ENCODE data around the gene XYLT1. TPM values are rescaled to one million over a fixed set of nuclear protein-coding genes. Genes with fewer than 3 reads are reported as not detected.

XYLT1 gene
- polyA plus RNA-seq, 1 donor from 2014 or later = 3.3 TPM

DNA sequence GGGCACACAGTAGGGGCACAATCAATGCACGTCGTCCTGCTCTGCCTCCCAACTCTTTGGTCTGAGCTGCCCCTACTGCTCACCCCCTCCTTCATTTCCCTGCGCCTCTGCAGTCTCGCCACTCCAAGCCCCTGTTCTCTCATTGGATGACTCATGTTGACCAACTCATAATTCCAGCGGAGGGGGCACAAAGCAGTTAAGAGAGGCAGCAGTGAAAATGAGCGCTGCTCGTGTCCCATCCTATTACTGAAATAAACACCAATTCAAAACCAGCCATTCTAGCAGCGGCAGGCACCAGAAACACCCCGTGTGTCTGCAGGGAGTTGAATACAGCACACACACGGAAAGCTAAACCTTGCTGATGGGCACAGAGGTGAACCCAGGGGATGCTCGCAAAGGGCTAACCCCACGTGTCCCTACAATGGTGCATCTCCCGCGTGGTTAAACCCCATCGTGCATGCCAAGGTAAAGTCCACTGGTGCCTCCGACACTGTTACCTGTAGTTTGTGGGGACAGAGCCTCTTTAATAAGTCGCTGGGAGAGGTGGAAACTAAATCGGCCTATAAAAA lies 310.4 kb downstream of the XYLT1 start:
- Histone ChIP-seq H3K4me2 (ENCODE audit: low read length) (peak overlapping the region; percentile 29), H3K9ac (ENCODE audit: low read length) (peak overlapping the region; percentile 62), H3K4me3 (ENCODE audit: low read length) (peak overlapping the region; percentile 59), H3K36me3 (ENCODE audit: insufficient read depth, low read length) (no peaks in the 10 kb centered on the region), H4K20me1 (ENCODE audit: insufficient read depth) (no peaks in the 10 kb centered on the region), H3K27me3 (ENCODE audit: insufficient read depth, low read depth, low read length) (no peaks in the 10 kb centered on the region), H3K9me2 (ENCODE audit: insufficient read depth, low read length) (no peaks in the 10 kb centered on the region), H2AFZ (ENCODE audit: low read depth, low read length) (no peak overlapping the region), H3K79me2 (replicated peaks; ENCODE audit: insufficient read depth, low read length) (no peaks in the 10 kb centered on the region), H3K9me3 (ENCODE audit: low read length) (no peaks in the 10 kb centered on the region), H3F3A (ENCODE audit: insufficient read depth, low read length, poor library complexity, severe bottlenecking) (peaks cover 9% of the 10 kb centered on the region), H3K27ac (ENCODE audit: low read length) (peak overlapping the region; percentile 75)
- TF ChIP-seq MXI1 (conservative IDR thresholded peaks at IDR 0.05; ENCODE audit: poor library complexity, severe bottlenecking) (peak; percentile 46), SMC3 (conservative IDR thresholded peaks at IDR 0.05; ENCODE audit: poor library complexity) (no peak), EP300 (conservative IDR thresholded peaks at IDR 0.05; ENCODE audit: poor library complexity, severe bottlenecking) (no peak), POLR2AphosphoS5 (IDR thresholded peaks at IDR 0.05) (peak; percentile 29)
- TF ChIP-seq, protein P1, sequence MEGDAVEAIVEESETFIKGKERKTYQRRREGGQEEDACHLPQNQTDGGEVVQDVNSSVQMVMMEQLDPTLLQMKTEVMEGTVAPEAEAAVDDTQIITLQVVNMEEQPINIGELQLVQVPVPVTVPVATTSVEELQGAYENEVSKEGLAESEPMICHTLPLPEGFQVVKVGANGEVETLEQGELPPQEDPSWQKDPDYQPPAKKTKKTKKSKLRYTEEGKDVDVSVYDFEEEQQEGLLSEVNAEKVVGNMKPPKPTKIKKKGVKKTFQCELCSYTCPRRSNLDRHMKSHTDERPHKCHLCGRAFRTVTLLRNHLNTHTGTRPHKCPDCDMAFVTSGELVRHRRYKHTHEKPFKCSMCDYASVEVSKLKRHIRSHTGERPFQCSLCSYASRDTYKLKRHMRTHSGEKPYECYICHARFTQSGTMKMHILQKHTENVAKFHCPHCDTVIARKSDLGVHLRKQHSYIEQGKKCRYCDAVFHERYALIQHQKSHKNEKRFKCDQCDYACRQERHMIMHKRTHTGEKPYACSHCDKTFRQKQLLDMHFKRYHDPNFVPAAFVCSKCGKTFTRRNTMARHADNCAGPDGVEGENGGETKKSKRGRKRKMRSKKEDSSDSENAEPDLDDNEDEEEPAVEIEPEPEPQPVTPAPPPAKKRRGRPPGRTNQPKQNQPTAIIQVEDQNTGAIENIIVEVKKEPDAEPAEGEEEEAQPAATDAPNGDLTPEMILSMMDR (IDR thresholded peaks at IDR 0.05; ENCODE audit: poor library complexity, severe bottlenecking) = no peak

DNA sequence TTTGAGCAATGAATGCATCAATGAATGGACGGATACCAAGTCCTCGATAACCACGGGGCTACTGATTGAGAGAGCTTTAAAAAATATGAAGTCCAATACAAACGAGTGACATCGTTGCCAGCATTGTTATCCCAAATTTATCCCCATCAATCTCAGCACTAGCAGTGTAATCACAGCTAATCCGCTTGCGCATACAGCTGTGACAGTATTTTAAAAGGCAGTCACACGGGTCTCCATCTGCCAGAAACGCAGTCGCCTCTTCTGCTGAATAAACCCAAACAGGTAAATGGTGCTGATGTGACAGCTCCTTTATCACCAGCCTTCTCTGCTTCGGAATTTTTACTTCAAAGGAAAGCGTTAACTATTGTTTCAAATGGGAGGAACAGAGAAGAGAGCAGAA lies 311.1 kb downstream of the XYLT1 start:
- Histone ChIP-seq H3K79me2 (replicated peaks; ENCODE audit: insufficient read depth, low read length) (no peaks in the 10 kb centered on the region), H3K4me2 (ENCODE audit: low read length) (peak overlapping the region; percentile 29), H3K9me2 (ENCODE audit: insufficient read depth, low read length) (no peaks in the 10 kb centered on the region), H4K20me1 (ENCODE audit: insufficient read depth) (no peaks in the 10 kb centered on the region), H3K4me3 (ENCODE audit: low read length) (peak overlapping the region; percentile 59), H3F3A (ENCODE audit: insufficient read depth, low read length, poor library complexity, severe bottlenecking) (peaks cover 9% of the 10 kb centered on the region), H3K27ac (ENCODE audit: low read length) (peak overlapping the region; percentile 75), H3K27me3 (ENCODE audit: insufficient read depth, low read depth, low read length) (no peaks in the 10 kb centered on the region), H2AFZ (ENCODE audit: low read depth, low read length) (no peak overlapping the region), H3K9me3 (ENCODE audit: low read length) (no peaks in the 10 kb centered on the region), H3K9ac (ENCODE audit: low read length) (peak overlapping the region; percentile 62), H3K36me3 (ENCODE audit: insufficient read depth, low read length) (no peaks in the 10 kb centered on the region)
- TF ChIP-seq POLR2AphosphoS5 (IDR thresholded peaks at IDR 0.05) (peak; percentile 76), EZH2 (IDR thresholded peaks at IDR 0.05; ENCODE audit: borderline replicate concordance, insufficient read depth, low read length, poor library complexity, severe bottlenecking) (no peak), EP300 (conservative IDR thresholded peaks at IDR 0.05; ENCODE audit: poor library complexity, severe bottlenecking) (peak; percentile 53)

DNA sequence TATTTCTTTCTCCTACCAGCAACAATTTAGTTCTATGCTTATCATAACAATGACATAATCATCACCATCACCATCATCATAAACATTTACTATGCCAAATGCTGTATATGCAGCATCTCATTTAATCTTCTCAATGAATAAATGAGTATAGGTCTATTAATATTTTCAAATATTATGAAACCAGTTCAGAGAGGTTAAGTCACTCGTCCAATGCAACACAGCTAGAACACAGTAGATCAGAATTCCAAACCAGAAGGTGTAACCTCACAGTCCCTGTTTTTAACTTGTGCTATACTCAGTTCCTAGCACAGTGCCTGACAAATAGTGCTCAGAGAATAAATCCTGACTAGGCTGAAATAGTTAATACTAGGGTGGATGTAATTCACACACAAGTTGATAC lies 314.8 kb downstream of the XYLT1 start:
- no peaks in the 10 kb centered on the region for H3K79me2 ChIP-seq (replicated peaks; ENCODE audit: insufficient read depth, low read length)
- no peaks in the 10 kb centered on the region for H3K36me3 ChIP-seq (ENCODE audit: insufficient read depth, low read length)
- no peaks in the 10 kb centered on the region for H4K20me1 ChIP-seq (ENCODE audit: insufficient read depth)
- no peak overlapping the region for H2AFZ ChIP-seq (ENCODE audit: low read depth, low read length)
- H3K9me2 ChIP-seq (ENCODE audit: insufficient read depth, low read length) = no peaks in the 10 kb centered on the region
- H3F3A ChIP-seq (ENCODE audit: insufficient read depth, low read length, poor library complexity, severe bottlenecking) = peaks cover 9% of the 10 kb centered on the region
- no peak overlapping the region for H3K4me3 ChIP-seq (ENCODE audit: low read length)
- TF ChIP-seq POLR2AphosphoS5 (IDR thresholded peaks at IDR 0.05) (no peak), RAD21 (conservative IDR thresholded peaks at IDR 0.05) (no peak)
- no peaks in the 10 kb centered on the region for H3K9me3 ChIP-seq (ENCODE audit: low read length)
- no peaks in the 10 kb centered on the region for H3K27me3 ChIP-seq (ENCODE audit: insufficient read depth, low read depth, low read length)
- no peak overlapping the region for H3K9ac ChIP-seq (ENCODE audit: low read length)
- H3K4me2 ChIP-seq (ENCODE audit: low read length) = no peak overlapping the region
- H3K27ac ChIP-seq (ENCODE audit: low read length) = no peak overlapping the region

DNA sequence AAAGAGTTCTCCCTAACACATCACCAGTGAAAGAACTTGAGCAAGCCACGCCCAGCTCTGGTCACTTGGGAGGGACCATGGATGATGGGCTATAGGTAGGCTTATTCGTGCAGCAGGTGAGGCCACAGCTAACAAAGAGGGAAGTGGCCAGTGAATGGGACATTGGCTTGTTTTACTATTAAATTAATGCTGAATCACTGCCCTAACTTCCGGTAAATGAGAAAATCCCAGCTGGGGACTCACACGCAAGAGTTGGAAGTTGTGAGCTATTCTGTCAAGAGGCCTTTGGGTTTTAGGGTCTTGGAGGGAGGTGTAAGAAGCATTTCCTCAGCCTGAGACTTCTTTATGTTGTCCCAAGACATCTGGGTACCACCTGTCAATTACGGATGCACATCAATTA lies 315.3 kb downstream of the XYLT1 start:
- H3K9me2 ChIP-seq (ENCODE audit: insufficient read depth, low read length) = no peaks in the 10 kb centered on the region
- H4K20me1 ChIP-seq (ENCODE audit: insufficient read depth) = no peaks in the 10 kb centered on the region
- H3K79me2 ChIP-seq (replicated peaks; ENCODE audit: insufficient read depth, low read length) = no peaks in the 10 kb centered on the region
- H3K4me2 ChIP-seq (ENCODE audit: low read length) = no peak overlapping the region
- no peak overlapping the region for H3K27ac ChIP-seq (ENCODE audit: low read length)
- H3K4me3 ChIP-seq (ENCODE audit: low read length) = no peak overlapping the region
- H3K9ac ChIP-seq (ENCODE audit: low read length) = no peak overlapping the region
- H3K9me3 ChIP-seq (ENCODE audit: low read length) = no peaks in the 10 kb centered on the region
- no peaks in the 10 kb centered on the region for H3K36me3 ChIP-seq (ENCODE audit: insufficient read depth, low read length)
- no peak overlapping the region for H2AFZ ChIP-seq (ENCODE audit: low read depth, low read length)
- no peaks in the 10 kb centered on the region for H3K27me3 ChIP-seq (ENCODE audit: insufficient read depth, low read depth, low read length)
- peaks cover 9% of the 10 kb centered on the region for H3F3A ChIP-seq (ENCODE audit: insufficient read depth, low read length, poor library complexity, severe bottlenecking)
- TF ChIP-seq EP300 (conservative IDR thresholded peaks at IDR 0.05; ENCODE audit: poor library complexity, severe bottlenecking) (no peak), SMC3 (conservative IDR thresholded peaks at IDR 0.05; ENCODE audit: poor library complexity) (no peak), MXI1 (conservative IDR thresholded peaks at IDR 0.05; ENCODE audit: poor library complexity, severe bottlenecking) (no peak), RAD21 (conservative IDR thresholded peaks at IDR 0.05) (no peak), EZH2 (IDR thresholded peaks at IDR 0.05; ENCODE audit: borderline replicate concordance, insufficient read depth, low read length, poor library complexity, severe bottlenecking) (no peak), TAF1 (IDR thresholded peaks at IDR 0.05; ENCODE audit: low read depth) (no peak), POLR2AphosphoS5 (IDR thresholded peaks at IDR 0.05) (no peak)
- TF ChIP-seq, protein P2, sequence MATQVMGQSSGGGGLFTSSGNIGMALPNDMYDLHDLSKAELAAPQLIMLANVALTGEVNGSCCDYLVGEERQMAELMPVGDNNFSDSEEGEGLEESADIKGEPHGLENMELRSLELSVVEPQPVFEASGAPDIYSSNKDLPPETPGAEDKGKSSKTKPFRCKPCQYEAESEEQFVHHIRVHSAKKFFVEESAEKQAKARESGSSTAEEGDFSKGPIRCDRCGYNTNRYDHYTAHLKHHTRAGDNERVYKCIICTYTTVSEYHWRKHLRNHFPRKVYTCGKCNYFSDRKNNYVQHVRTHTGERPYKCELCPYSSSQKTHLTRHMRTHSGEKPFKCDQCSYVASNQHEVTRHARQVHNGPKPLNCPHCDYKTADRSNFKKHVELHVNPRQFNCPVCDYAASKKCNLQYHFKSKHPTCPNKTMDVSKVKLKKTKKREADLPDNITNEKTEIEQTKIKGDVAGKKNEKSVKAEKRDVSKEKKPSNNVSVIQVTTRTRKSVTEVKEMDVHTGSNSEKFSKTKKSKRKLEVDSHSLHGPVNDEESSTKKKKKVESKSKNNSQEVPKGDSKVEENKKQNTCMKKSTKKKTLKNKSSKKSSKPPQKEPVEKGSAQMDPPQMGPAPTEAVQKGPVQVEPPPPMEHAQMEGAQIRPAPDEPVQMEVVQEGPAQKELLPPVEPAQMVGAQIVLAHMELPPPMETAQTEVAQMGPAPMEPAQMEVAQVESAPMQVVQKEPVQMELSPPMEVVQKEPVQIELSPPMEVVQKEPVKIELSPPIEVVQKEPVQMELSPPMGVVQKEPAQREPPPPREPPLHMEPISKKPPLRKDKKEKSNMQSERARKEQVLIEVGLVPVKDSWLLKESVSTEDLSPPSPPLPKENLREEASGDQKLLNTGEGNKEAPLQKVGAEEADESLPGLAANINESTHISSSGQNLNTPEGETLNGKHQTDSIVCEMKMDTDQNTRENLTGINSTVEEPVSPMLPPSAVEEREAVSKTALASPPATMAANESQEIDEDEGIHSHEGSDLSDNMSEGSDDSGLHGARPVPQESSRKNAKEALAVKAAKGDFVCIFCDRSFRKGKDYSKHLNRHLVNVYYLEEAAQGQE (IDR thresholded peaks at IDR 0.05; ENCODE audit: borderline replicate concordance) = no peak
- TF ChIP-seq, protein P1 (IDR thresholded peaks at IDR 0.05; ENCODE audit: poor library complexity, severe bottlenecking) = no peak
